ENCODE data around the gene ZNF362.

The ZNF362 gene

GRCh38 chr1:33244809-33245186, 11.5 kb upstream of the ZNF362 start:
- DNase-seq (ENCODE audit: low read depth in 2 of 3, low spot score in 2 of 3), result no peak

GRCh38 chr1:33246171-33246570, 10.1 kb upstream of the ZNF362 start:
- DNase-seq (ENCODE audit: low read depth in 2 of 3, low spot score in 2 of 3), result no peak

GRCh38 chr1:33247545-33247944, 8.7 kb upstream of the ZNF362 start:
- DNase-seq (ENCODE audit: low read depth in 2 of 3, low spot score in 2 of 3), result no peak

- DNase-seq (ENCODE audit: low read depth in 2 of 3, low spot score in 2 of 3), result no peak
These were observed 8.0 kb upstream of the ZNF362 start for GRCh38 chr1:33248244-33248643.

- DNase-seq (ENCODE audit: low read depth in 2 of 3, low spot score in 2 of 3), result no peak
These were observed 6.9 kb upstream of the ZNF362 start for GRCh38 chr1:33249422-33249821.

GRCh38 chr1:33250217-33250616, 6.1 kb upstream of the ZNF362 start:
- DNase-seq (ENCODE audit: low read depth in 2 of 3, low spot score in 2 of 3), result no peak

GRCh38 chr1:33250724-33251123, 5.6 kb upstream of the ZNF362 start:
- no peak for DNase-seq (ENCODE audit: low read depth in 2 of 3, low spot score in 2 of 3)

- no peak for DNase-seq (ENCODE audit: low read depth in 2 of 3, low spot score in 2 of 3)
These were observed 1.8 kb upstream of the ZNF362 start for GRCh38 chr1:33254491-33254890.

- DNase-seq (ENCODE audit: low read depth in 2 of 3, low spot score in 2 of 3), result peak in 2 of 3 experiments; percentile 13
These were observed 708 bp upstream of the ZNF362 start for GRCh38 chr1:33255347-33256220.

GRCh38 chr1:33256221-33256470, 146 bp upstream of the ZNF362 start:
- no peak for DNase-seq (ENCODE audit: low read depth in 2 of 3, low spot score in 2 of 3)

GRCh38 chr1:33257207-33257771, 997 bp downstream of the ZNF362 start:
- DNase-seq (ENCODE audit: low read depth in 2 of 3, low spot score in 2 of 3), result no peak

- DNase-seq (ENCODE audit: low read depth in 2 of 3, low spot score in 2 of 3), result no peak
These were observed 1.8 kb downstream of the ZNF362 start for GRCh38 chr1:33257772-33258712.

- no peak for DNase-seq (ENCODE audit: low read depth in 2 of 3, low spot score in 2 of 3)
These were observed 2.5 kb downstream of the ZNF362 start for GRCh38 chr1:33258788-33259274.

- DNase-seq (ENCODE audit: low read depth in 2 of 3, low spot score in 2 of 3), result no peak
These were observed 3.6 kb downstream of the ZNF362 start for GRCh38 chr1:33259879-33260278.

GRCh38 chr1:33260439-33260838, 4.1 kb downstream of the ZNF362 start:
- DNase-seq (ENCODE audit: low read depth in 2 of 3, low spot score in 2 of 3), result no peak

- DNase-seq (ENCODE audit: low read depth in 2 of 3, low spot score in 2 of 3), result no peak
These were observed 5.1 kb downstream of the ZNF362 start for GRCh38 chr1:33261344-33261743.

- DNase-seq (ENCODE audit: low read depth in 2 of 3, low spot score in 2 of 3), result no peak
These were observed 7.7 kb downstream of the ZNF362 start for GRCh38 chr1:33263890-33264504.

- no peak for DNase-seq (ENCODE audit: low read depth in 2 of 3, low spot score in 2 of 3)
These were observed 9.7 kb downstream of the ZNF362 start for GRCh38 chr1:33265780-33266605.

GRCh38 chr1:33266766-33267165, 10.5 kb downstream of the ZNF362 start:
- no peak for DNase-seq (ENCODE audit: low read depth in 2 of 3, low spot score in 2 of 3)

- no peak for DNase-seq (ENCODE audit: low read depth in 2 of 3, low spot score in 2 of 3)
These were observed 11.3 kb downstream of the ZNF362 start for GRCh38 chr1:33267468-33268205.

Data from activated CD8-positive, alpha-beta memory T cell treated with anti-CD3 and anti-CD28 coated beads for 48 hours (primary cell).